GM19324 (cell line): ENCODE results near the gene GABRG3.

Experiments used
- ATAC-seq: cut with Tn5 transposase; IDR thresholded peaks from one replicate; pipeline ENCODE4 v1.9.1; 2021; ENCODE audit warnings: mild to moderate bottlenecking, moderate library complexity; ENCODE audit not compliant: unreplicated experiment, low FRiP score

Gene GABRG3

DNA sequence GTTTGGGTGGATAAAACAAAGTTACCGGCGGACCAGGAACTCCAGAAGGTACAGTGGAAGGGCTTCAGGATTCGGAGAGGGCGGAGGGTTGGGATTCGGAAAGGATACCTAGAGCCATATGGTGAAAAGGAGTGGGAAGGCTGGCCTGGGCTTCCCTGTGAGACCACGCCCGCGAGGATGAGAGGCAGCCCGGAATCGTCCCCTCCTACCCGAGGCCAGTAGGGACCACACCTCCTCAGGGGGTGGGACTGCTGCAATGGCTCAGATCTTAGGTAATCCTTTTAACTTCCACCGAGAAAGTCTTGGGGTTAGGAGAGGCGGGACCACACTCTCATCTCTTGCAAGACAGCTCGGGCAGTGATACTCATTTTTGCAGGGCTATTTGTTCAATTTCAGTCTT, 616.8 kb downstream of the GABRG3 start:
- no peak for ATAC-seq

- no peak for ATAC-seq
Measured at GRCh38 chr15:27589260-27589659, 618.3 kb downstream of the GABRG3 start.

- no peak for ATAC-seq
Measured at GRCh38 chr15:27589782-27590181, 618.8 kb downstream of the GABRG3 start.
